ENCODE results near the gene SPEG. TPM values are rescaled to one million over a fixed set of nuclear protein-coding genes. Genes with fewer than 3 reads are reported as not detected.
A peak's percentile ranks its signal among the peaks of the same experiment; 100 is the strongest.

Gene SPEG
- total RNA-seq, 1 experiment from 2014 or later: 2.5 TPM

GRCh38 chr2:219443016-219443696 is 8.5 kb downstream of the SPEG start:
- DNase-seq (ENCODE audit: low spot score): no peak

- no peak for DNase-seq (ENCODE audit: low spot score)
These were observed 9.0 kb downstream of the SPEG start for GRCh38 chr2:219443697-219444023.

- no peak for DNase-seq (ENCODE audit: low spot score)
These were observed 10.0 kb downstream of the SPEG start for GRCh38 chr2:219444566-219445091.

GRCh38 chr2:219445220-219445640 is 10.6 kb downstream of the SPEG start:
- DNase-seq (ENCODE audit: low spot score): no peak

GRCh38 chr2:219446101-219446504 is 11.5 kb downstream of the SPEG start:
- no peak for DNase-seq (ENCODE audit: low spot score)

- DNase-seq (ENCODE audit: low spot score): no peak
These were observed 12.0 kb downstream of the SPEG start for GRCh38 chr2:219446689-219447088.

GRCh38 chr2:219447242-219448098 is 12.8 kb downstream of the SPEG start:
- no peak for DNase-seq (ENCODE audit: low spot score)

- DNase-seq (ENCODE audit: low spot score): no peak
These were observed 13.6 kb downstream of the SPEG start for GRCh38 chr2:219448099-219448775.

GRCh38 chr2:219448776-219449341 is 14.2 kb downstream of the SPEG start:
- DNase-seq (ENCODE audit: low spot score): no peak

- DNase-seq (ENCODE audit: low spot score): no peak
These were observed 15.0 kb downstream of the SPEG start for GRCh38 chr2:219449609-219450008.

- DNase-seq (ENCODE audit: low spot score): no peak
These were observed 17.2 kb downstream of the SPEG start for GRCh38 chr2:219451661-219452360.

- DNase-seq (ENCODE audit: low spot score): peak; percentile 91
These were observed 18.0 kb downstream of the SPEG start for GRCh38 chr2:219452361-219453317.

- peak; percentile 97 for DNase-seq (ENCODE audit: low spot score)
These were observed 19.3 kb downstream of the SPEG start for GRCh38 chr2:219453671-219454590.

GRCh38 chr2:219455581-219455980 is 20.9 kb downstream of the SPEG start:
- DNase-seq (ENCODE audit: low spot score): no peak

GRCh38 chr2:219457784-219458369 is 23.2 kb downstream of the SPEG start:
- no peak for DNase-seq (ENCODE audit: low spot score)

- DNase-seq (ENCODE audit: low spot score): no peak
These were observed 24.4 kb downstream of the SPEG start for GRCh38 chr2:219458996-219459395.

- DNase-seq (ENCODE audit: low spot score): peak; percentile 45
These were observed 25.0 kb downstream of the SPEG start for GRCh38 chr2:219459460-219460311.

GRCh38 chr2:219460424-219460926 is 25.8 kb downstream of the SPEG start:
- no peak for DNase-seq (ENCODE audit: low spot score)

All from H4 (cell line).